Activated T-cell treated with anti-CD3 and anti-CD28 coated beads, Interleukin-2, amount 50 U/mL, for 4 hours (primary cell): Measurements from ENCODE around the gene AHSP. TPM values are rescaled to one million over a fixed set of nuclear protein-coding genes. Genes with fewer than 3 reads are reported as not detected.
"Not testable (repeated sequence)": the region's sequence is repeated elsewhere in the genome, so short reads cannot be mapped to it uniquely, and the experiment has no call there.

ENCODE experiments used
- ATAC-seq, 2 donors: fragments of 200-7000 bp; cut with Tn5 transposase; one replicate each; pipeline ENCODE4 v1.10.0; 2021
- DNase-seq: peaks from one replicate; pipeline ENCODE4 v3.0.0-alpha.2; 2020
- H3K27me3 Mint-ChIP-seq: one replicate; pipeline ENCODE4 v1.8.0; 2021; ENCODE audit warnings: low read depth, mixed read lengths
- H3K36me3 Mint-ChIP-seq: one replicate; pipeline ENCODE4 v1.8.0; 2022; ENCODE audit warnings: mixed read lengths; ENCODE audit not compliant: insufficient read depth
- H3K4me1 Mint-ChIP-seq: one replicate; pipeline ENCODE4 v1.8.0; 2021; ENCODE audit warnings: low read depth, mixed read lengths
- H3K4me3 Mint-ChIP-seq: one replicate; pipeline ENCODE4 v1.8.0; 2021; ENCODE audit warnings: mild to moderate bottlenecking, moderate library complexity, mixed read lengths
- H3K9me3 Mint-ChIP-seq: one replicate; pipeline ENCODE4 v1.8.0; 2021; ENCODE audit warnings: mixed read lengths
- total RNA-seq, 3 donors: library from RNA; stranded (reverse); gene quantifications; one replicate each; pipeline ENCODE4 v1.2.1, GENCODE V29; 2021

Gene AHSP
- total RNA-seq, 3 donors from 2014 or later = not detected

DNA sequence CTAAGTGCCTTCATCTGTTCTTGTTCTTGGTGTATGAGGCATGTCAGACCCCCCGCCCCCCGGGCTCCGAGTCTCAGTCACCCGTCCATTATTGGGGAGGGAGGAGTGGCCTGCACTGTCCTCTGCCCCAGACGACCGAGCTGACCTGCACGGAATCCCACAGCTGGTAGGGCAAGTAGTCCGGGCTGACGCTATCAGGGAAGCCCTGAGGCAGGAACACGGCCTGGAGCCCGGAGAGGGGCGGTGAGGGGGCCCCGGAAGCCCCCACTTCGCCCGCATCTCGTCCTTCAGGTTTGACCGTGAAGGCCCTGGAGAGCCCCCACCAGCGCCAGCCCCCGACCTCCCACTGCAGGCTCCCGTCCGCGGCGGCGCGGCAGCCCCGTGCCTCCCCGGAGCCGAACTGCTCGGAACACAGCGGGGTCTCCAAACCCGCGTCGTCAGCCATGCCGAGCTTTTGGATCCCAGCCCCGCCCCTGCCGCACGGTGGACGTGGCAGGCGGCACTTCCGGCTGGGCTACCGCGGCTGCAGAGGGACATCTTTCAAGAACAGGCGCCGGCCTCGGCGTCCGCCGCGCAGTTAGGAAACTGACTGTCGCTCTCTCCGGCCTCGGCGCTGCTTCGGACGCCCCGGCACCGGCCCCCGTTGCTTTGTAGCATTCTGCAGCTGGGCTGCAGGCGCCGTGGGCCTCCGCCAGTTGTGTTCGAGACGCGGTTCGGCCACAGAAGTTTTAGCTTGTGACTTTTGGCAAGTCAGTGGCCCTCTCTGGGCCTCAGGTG is 19.6 kb upstream of the AHSP start, which contains the start of gene RUSF1:
RUSF1 (minus strand) TSS at position 463 of the 777 bp plus-strand sequence; CDS start at position 445, 18 bp downstream.
- H3K36me3 Mint-ChIP-seq = peaks cover 7% of the 10 kb centered on the region
- DNase-seq (peak; percentile 76), ATAC-seq (peak; percentile 88 to 91)
- H3K4me1 Mint-ChIP-seq = peaks cover 45% of the 10 kb centered on the region
- peak within 1 kb of the TSS; percentile 95 for H3K4me3 Mint-ChIP-seq
- H3K27me3 Mint-ChIP-seq = no peaks in the 10 kb centered on the region
- no peaks in the 10 kb centered on the region for H3K9me3 Mint-ChIP-seq

DNA sequence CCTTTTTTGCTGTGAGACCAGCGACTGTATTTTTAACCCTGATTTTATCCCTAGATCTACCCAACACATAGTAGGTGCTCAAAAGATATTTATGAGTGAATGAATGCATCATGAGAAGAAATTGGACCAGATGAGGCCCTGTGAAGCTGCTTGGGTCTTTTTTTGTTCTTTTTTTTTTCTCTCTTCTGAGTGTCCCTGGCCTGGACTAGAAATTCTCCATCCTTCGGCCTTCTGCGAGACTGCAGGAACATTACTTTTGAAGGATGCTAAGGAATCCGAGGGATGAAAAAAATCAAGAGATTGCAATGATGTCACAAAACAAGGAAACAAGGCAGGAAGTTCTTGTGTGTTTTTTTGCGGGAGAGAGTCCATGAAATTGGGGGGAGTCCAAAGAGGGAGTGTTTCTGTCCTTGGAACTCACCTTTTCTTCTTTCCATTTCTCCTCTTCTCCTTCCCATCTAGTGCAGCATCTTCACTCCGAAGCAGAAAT is 18.9 kb upstream of the AHSP start:
- Mint-ChIP-seq H3K4me1 (peaks cover 45% of the 10 kb centered on the region), H3K27me3 (no peaks in the 10 kb centered on the region), H3K9me3 (no peaks in the 10 kb centered on the region), H3K4me3 (peak overlapping the region; percentile 95), H3K36me3 (peaks cover 7% of the 10 kb centered on the region)
- ATAC-seq = no peak
- no peak for DNase-seq

DNA sequence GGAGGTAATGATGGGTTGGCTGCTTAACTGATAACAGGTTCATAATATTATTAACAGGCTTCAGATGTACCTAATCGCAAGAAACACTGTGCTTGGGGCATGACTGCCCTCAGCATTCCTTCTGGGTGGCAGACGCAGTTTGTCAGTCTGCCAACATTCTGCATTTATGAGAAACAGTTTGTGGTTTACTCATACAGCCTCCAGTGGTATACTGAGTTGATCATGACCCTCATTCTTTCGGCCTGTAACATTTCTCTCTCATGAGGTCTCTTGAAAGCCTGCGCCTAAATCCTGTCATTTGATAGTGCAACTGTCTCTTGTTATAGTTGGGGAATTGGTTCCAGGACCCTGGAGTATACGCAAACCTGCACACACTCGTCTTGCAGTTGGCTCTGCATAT is 14.6 kb upstream of the AHSP start:
- H3K27me3 Mint-ChIP-seq = peaks cover 4% of the 10 kb centered on the region
- no peak overlapping the region for H3K4me3 Mint-ChIP-seq
- no peak for ATAC-seq
- no peaks in the 10 kb centered on the region for H3K36me3 Mint-ChIP-seq
- H3K4me1 Mint-ChIP-seq = peaks cover 18% of the 10 kb centered on the region
- peaks cover 10% of the 10 kb centered on the region for H3K9me3 Mint-ChIP-seq
- no peak for DNase-seq

DNA sequence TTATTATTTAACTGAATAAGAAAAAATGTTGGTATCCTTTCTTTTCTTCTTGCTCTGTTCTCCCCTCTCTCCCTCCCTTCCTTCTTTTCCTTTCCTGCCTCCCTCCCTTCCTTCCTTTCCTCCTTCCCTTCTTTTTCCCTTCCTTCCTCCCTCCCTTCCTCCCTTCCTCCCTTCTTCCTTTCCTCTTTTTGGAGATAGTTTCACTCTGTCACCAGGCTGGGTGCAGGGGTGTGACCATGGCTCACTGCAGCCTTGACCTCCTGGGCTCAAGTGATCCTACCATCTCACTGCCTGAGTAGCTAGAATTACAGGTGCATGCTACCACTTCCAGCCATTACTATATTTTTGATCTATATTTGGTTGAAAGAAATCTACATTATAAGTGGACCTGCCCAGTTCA is 13.8 kb upstream of the AHSP start:
- Mint-ChIP-seq H3K27me3 (peaks cover 4% of the 10 kb centered on the region), H3K9me3 (peaks cover 10% of the 10 kb centered on the region), H3K36me3 (no peaks in the 10 kb centered on the region), H3K4me1 (peaks cover 12% of the 10 kb centered on the region), H3K4me3 (no peak overlapping the region)
- no peak for DNase-seq
- ATAC-seq = no peak

DNA sequence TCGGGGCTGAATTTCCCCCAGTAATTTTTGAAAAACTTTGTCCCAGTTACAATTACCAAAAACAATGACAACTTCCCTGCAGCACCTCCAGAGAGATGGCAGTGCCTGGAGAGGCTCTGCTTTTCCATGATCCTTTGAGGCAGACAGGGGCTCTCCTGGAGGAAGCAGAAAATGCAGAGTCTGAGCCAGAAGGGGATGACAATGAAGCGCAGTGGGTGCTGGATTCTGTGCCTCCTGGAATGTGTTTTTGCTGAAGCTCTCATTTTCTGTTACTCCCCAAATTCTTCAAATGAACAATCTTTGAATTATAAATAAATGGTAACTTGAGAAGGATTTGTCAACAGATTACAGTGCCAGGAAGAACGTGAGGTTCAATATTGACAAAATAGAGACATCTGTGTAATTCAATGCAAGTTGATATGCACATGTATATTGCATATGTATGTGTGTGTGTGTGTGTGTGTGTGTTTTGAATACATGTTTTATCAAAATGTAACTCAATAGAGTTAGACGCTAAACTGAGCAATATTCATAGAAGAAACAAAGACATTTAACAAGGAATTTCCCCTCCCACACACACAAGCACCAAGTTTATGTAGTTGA is 9.8 kb upstream of the AHSP start:
- no peaks in the 10 kb centered on the region for H3K36me3 Mint-ChIP-seq
- no peak overlapping the region for H3K4me3 Mint-ChIP-seq
- H3K4me1 Mint-ChIP-seq = no peaks in the 10 kb centered on the region
- DNase-seq = no peak
- no peak for ATAC-seq
- peaks cover 10% of the 10 kb centered on the region for H3K9me3 Mint-ChIP-seq
- peaks cover 6% of the 10 kb centered on the region for H3K27me3 Mint-ChIP-seq

DNA sequence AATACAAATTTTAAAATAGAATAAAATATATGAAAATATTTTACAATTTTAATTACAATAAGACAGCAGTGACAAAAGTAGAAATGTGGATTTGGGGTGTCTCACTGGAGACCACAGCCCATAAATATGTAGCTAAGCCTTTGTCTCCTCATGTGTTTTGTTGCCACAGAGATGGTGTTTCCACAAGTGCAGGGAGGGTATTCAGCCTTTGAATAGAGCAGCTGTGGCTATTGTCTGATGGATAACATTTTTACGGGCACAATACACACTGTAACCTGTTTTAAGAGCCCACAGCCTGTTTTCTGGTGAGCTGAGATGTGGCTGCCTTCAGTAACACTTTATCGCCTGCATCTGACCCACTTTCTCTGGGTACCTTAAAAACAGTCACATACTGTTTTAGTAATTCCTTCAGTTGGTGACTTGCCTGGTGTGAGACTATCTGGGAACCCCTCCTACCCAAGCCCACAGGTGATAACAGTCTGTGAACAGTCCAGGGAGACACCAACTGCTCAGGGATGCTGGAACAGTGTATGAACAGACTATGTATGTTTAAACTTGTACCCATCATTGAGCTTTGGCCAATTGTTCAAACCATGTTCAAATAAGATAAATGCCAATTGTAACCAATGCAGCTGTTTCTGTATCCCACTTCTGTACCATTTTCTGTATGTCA is 7.8 kb upstream of the AHSP start:
- Mint-ChIP-seq H3K9me3 (peaks cover 10% of the 10 kb centered on the region), H3K4me1 (no peaks in the 10 kb centered on the region), H3K4me3 (no peak overlapping the region), H3K36me3 (no peaks in the 10 kb centered on the region), H3K27me3 (peaks cover 6% of the 10 kb centered on the region)
- DNase-seq (no peak), ATAC-seq (no peak)

DNA sequence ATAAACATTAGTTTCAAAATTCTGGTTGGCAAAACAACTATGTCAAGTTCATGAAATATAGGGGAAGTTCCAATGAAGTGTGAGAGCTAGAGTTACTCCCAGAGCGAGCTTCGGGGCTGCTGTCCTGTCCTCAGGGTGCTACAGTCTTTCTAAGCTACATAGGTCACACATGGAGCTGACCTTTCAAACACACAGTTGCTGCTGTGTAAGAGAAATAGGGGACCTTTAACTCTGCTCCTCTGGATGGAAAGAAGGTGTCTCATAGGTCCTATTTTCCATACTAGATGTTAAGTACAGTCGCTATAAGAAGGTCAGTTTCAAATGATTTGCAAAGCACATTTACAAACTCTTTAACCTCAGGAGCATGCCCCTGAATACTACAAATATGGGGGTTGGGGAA is 6.3 kb upstream of the AHSP start:
- Mint-ChIP-seq H3K9me3 (peaks cover 10% of the 10 kb centered on the region), H3K4me1 (no peaks in the 10 kb centered on the region), H3K36me3 (no peaks in the 10 kb centered on the region), H3K4me3 (no peak overlapping the region), H3K27me3 (peaks cover 4% of the 10 kb centered on the region)
- no peak for ATAC-seq
- DNase-seq = no peak

DNA sequence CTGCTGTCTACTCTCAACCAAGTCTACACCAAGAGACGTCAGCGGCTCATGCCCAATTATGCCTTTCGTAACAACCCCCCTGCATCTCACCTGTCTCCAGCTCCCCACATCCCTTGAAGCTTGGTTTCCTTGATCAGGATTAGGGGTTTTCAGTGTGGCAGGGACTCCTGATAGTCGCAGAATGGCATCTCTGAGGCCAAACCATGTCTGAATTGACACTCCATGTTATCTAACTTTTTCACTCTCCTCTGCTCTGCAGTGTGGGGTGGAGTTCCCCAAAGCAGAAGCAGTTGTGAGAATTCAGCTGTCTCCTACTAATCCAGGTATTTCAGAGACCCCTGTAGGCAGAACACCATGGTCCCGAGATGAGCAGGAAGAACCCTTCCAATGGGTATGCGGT is 5.6 kb upstream of the AHSP start:
- Mint-ChIP-seq H3K4me1 (no peaks in the 10 kb centered on the region), H3K4me3 (no peak overlapping the region), H3K36me3 (no peaks in the 10 kb centered on the region), H3K9me3 (peaks cover 6% of the 10 kb centered on the region), H3K27me3 (peaks cover 2% of the 10 kb centered on the region)
- ATAC-seq = no peak
- DNase-seq = no peak

DNA sequence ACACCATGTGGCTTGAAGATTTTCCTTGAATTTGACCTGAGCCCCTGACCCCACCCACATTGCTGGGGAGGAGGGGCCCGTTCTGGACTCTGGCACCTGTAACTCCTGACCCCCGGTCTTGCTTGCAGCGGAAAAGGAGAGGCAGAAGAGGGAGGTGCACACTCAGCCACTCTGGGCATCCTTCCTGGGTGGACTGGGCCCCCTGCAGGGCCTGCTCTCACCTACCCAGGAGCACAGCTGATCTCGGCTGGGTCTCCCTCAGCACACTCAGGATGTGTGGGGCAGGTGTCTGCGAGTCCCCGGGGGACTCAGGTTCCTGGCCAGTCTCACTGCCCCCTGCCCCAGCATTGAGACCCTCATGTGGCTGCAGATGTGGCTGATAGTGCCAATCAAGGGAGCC is 3.9 kb upstream of the AHSP start:
- H3K4me1 Mint-ChIP-seq, ATAC-seq, H3K36me3 Mint-ChIP-seq, H3K9me3 Mint-ChIP-seq, DNase-seq, H3K4me3 Mint-ChIP-seq: not testable (repeated sequence)
- peaks cover 13% of the 10 kb centered on the region for H3K27me3 Mint-ChIP-seq

DNA sequence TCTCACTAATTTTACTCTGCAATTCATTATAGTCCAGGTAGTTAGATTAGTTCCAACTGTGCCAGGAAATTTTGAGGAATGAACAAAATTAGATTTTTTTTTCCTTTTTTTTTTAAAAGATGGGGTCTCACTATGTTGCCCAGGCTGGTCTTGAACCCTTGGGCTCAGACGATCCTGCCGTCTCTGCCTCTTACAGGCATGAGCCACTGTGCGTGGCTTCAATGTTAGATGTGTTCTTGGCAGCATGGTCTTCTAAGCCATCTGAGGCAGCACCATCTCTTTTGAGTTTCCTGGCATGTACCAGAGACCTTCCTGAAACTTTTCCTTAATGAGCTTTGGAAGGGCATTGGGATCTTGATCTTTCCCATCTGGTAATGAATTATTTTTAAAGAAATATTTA is 2.6 kb upstream of the AHSP start:
- Mint-ChIP-seq H3K4me3 (no peak overlapping the region), H3K9me3 (no peaks in the 10 kb centered on the region), H3K36me3 (no peaks in the 10 kb centered on the region), H3K27me3 (peaks cover 19% of the 10 kb centered on the region), H3K4me1 (peaks cover 16% of the 10 kb centered on the region)
- ATAC-seq (no peak), DNase-seq (no peak)

DNA sequence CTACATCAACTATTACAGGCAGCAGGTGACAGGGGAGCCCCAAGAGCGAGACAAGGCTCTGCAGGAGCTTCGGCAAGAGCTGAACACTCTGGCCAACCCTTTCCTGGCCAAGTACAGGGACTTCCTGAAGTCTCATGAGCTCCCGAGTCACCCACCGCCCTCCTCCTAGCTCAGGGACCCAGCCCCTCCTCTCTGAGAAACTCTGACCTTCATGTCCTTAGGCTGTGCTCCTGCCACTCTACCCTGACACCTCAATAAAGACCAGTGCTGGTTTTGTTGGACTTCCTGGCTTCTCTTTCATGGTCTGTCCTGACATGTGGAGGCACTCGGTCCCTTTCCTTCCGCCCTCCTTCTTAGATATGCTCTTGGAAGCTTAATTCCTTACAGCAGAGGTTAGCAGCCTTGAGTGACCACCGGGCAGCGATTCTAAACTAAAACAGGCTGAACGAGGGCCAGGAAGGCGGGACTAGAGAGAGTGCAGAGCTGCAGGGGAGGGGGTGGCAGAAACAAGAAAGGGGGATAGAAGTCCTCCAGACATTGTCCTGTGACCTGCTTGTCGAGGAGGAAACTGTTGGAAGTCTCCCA is 915 bp downstream of the AHSP start:
- peak overlapping the region; percentile 16 for H3K4me3 Mint-ChIP-seq

DNA sequence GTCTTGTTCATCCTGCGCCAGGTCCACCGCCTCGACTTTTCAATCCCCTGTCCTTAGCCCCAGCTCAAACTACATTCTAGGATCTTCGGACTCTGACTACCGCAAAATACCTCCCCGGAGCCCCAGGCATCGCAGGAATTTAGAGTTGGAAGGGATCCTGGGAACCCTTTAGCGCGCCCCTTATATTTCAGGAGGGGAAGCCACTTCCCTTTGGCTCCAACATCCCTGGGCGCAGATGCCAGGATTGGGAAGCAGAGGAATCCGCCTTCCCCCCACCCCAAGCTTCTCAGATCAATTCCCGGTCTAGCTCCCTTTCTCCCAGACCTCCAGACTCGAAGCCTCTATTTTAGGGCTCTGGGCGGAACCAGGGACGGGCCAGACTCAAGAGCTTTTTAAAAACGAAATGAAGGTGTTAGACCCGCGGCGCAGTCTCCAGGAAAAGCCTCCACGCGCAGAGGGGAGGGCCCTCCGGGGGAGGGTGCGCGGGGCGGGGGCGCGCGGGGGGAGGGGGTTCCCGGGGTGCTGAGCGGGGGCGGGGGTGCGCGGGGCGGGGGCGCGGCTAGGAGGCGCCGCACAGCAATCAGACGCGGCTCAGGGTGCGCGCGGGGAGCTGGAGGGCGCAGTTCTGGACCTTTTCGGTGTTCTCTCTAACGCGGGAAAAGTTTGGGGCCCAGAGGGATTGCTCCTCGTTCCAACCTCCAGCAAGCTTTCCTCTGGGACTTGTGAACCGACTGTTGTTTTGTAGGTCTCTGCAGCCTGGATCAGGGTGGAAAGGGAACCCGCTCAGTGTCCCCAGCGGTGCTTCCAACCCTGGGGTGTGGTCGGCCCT is 1.6 kb downstream of the AHSP start:
- H3K9me3 Mint-ChIP-seq = no peaks in the 10 kb centered on the region
- no peaks in the 10 kb centered on the region for H3K36me3 Mint-ChIP-seq
- H3K4me3 Mint-ChIP-seq = peak overlapping the region; percentile 16
- peak; percentile 21 for DNase-seq
- H3K4me1 Mint-ChIP-seq = peaks cover 16% of the 10 kb centered on the region
- no peak for ATAC-seq
- H3K27me3 Mint-ChIP-seq = peaks cover 30% of the 10 kb centered on the region

More for the DNA sequence above, 915 bp downstream of the AHSP start:
- Mint-ChIP-seq H3K27me3 (peaks cover 26% of the 10 kb centered on the region), H3K4me1 (peaks cover 16% of the 10 kb centered on the region), H3K36me3 (no peaks in the 10 kb centered on the region), H3K9me3 (no peaks in the 10 kb centered on the region)
- ATAC-seq = no peak
- DNase-seq = no peak

DNA sequence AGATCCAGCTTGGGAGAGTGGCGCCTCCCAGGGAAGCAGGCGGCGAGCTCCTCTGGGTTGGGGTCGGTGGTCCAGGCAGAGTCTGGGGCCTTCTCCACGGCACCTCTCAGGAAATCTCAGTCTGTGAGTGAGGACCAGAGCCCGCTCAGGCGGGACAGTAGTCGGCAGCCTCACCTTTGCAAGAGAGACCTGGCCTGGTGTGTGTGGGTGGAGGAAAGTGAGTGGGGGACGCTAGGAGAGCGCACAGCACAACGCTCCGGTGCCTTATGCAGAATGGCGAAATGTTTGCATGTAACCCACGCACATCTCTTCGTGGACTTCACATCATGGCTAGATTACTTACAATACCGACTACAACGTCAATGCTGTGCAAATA is 2.2 kb downstream of the AHSP start:
- H3K27me3 Mint-ChIP-seq = peaks cover 31% of the 10 kb centered on the region
- DNase-seq (no peak), ATAC-seq (no peak)
- peaks cover 16% of the 10 kb centered on the region for H3K4me1 Mint-ChIP-seq
- no peaks in the 10 kb centered on the region for H3K36me3 Mint-ChIP-seq
- H3K9me3 Mint-ChIP-seq = no peaks in the 10 kb centered on the region
- no peak overlapping the region for H3K4me3 Mint-ChIP-seq

DNA sequence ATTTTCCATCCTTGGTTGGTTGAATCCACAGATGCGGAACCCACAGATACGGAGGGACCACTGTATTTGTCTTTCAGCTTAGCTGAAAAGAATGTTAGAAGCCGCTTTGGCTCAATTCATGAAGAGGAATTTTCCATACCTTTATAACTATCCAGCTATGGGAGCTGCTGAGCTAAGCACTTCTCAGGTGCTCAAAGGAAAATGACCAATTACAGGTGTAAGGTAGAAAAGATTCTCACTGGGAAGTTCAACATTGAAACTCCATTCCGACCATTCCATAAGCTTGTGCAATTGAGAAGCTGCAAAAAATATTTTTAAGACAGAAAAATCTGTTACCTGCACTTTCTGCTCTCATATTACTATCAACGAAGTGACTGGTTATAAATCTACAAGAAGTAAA is 2.7 kb downstream of the AHSP start:
- no peaks in the 10 kb centered on the region for H3K36me3 Mint-ChIP-seq
- H3K27me3 Mint-ChIP-seq = peaks cover 31% of the 10 kb centered on the region
- no peak overlapping the region for H3K4me3 Mint-ChIP-seq
- H3K4me1 Mint-ChIP-seq = peaks cover 16% of the 10 kb centered on the region
- DNase-seq (no peak), ATAC-seq (no peak)
- H3K9me3 Mint-ChIP-seq = no peaks in the 10 kb centered on the region
